IPS DF 4.7 (cell line): ENCODE results near the gene SPATA21.

Experiments used
- DNase-seq: peaks from one replicate; pipeline ENCODE4 v3.0.0-alpha.2; 2013; ENCODE audit warnings: low spot score; ENCODE audit errors: extremely low read depth

Gene SPATA21

DNA sequence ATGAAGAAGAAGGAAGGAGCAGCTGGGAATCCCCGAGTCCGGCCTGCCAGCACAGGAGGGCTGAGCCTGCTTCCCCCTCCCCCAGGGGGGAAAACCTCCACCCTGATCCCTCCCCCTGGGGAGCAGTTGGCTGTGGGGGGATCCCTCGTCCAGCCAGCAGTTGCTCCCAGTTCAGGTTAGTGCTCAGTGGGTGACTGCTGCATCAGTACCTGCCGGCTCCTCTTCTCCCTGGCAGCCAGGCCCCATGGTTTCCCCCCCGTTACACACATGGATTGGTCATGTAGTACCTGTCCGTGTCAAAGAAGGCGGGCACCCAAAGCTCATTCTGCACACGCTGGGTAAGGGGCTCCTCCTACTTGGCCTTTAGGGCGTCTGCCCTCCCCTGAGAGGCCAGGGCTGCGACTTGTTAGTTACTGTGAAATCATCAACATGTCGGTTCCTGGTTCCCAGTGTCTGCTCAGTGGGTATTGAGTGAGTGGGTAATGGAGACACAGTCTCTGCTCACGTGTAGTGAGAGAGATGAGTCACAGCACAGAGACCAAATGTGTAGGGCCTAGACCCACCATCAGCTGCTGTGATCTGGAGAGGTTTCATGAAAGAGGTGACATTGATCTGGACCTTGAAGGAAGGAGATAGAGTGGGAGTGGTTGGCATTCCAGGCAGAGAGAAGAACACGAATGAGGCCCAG, 14.8 kb upstream of the SPATA21 start:
- no peak for DNase-seq

GRCh38 chr1:16450863-16451481, 13.7 kb upstream of the SPATA21 start:
- DNase-seq: no peak

DNA sequence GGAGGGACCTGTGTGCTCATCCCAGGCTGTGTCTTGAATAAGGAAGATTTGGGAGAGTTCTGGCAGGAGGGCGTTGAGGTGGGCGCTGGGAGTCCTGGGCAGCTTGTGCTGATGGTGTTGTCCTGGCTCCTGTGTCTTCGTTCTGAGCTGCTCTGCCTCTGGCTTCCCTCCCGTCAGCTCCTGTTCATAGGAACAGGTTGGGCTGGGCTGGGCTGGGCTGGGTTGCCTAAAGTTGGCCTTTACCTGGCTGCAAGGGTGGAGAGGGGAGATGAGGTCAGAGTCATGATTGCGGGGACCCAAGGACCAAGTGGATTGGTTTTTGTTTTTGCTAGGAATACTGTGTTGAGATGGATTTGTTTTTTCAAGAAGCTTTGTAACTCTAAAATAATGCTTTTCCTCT, 12.4 kb upstream of the SPATA21 start:
- no peak for DNase-seq

- DNase-seq: no peak
Observed at GRCh38 chr1:16449065-16449464, 11.8 kb upstream of the SPATA21 start.

GRCh38 chr1:16447641-16448040, 10.4 kb upstream of the SPATA21 start:
- no peak for DNase-seq

GRCh38 chr1:16446116-16446515, 8.9 kb upstream of the SPATA21 start:
- DNase-seq: no peak

DNA sequence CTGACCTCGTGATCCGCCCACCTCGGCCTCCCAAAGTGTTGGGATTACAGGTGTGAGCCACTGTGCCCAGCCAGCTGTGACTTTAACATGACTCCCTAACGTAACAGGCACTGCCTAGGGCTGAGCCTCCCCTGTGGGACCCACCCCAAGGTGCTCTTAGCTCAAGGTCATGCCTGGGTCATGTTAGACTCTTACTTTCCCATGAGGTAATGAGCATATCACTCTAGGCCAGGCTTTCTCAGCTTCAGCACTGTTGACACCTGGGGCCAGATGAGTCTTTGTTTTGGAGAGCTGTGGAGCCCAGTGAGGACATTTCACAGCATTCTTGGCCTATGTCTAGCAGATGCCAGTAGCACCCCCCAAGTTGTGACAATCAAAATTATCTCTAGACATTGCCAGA, 7.8 kb upstream of the SPATA21 start:
- no peak for DNase-seq

- no peak for DNase-seq
Observed at GRCh38 chr1:16443975-16444770, 6.9 kb upstream of the SPATA21 start.

DNA sequence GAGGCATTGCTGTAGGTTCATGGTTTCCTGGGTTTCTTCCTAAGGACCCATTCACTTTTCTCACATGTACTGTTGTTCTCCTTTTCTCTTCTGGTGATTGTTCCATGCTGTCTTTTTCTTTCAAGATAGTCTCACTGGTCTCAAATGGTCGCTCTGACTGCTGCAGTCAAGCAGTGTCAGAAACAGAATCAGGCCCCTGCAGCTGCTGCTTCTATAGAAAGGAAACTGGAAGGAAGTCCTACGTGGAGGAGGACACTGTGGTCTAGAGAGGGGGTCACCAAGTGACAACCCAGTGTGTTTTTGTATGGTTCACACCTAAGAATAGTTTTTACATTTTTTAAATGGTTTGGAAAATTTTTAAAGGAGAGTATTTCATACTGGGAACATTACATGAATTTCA, 5.7 kb upstream of the SPATA21 start:
- DNase-seq: no peak

DNA sequence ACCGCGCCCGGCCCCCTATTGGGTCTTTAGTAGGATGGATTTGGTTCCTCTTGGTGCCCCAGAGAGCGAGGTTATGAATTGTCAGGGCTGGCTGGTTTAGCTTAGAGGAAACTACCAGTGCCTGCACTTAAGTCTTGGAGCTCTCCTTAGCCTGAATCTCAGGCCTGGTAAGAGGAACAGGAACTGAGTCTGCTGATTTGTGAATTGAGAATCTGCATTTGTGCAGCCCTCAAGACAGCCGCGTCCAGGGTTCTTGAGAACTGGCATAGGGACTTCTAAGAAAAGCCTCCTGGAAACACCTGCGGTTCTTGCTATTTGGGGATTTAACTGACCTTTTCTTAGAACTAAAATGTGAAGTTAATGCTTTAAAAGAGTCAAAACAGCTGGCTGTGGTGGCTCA, 5.0 kb upstream of the SPATA21 start:
- DNase-seq: no peak

DNA sequence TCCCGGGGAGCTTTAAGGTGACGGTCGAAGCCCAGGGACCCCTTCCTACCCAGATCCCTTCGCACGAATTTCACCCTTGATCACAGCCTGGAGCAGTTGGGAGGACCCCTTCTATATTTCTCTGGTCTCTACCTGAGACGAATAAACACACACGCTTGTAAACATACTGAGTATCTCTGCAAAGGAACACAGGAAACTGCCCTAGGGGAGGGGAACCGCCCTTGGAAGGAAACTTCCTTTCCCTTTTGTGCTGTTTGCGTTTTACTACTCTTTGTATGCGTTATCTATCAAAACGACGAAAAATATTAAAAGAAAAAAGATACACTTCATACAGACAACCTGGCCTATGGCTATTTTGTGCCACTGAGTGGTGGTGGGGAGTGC, 4.0 kb upstream of the SPATA21 start:
- no peak for DNase-seq

DNA sequence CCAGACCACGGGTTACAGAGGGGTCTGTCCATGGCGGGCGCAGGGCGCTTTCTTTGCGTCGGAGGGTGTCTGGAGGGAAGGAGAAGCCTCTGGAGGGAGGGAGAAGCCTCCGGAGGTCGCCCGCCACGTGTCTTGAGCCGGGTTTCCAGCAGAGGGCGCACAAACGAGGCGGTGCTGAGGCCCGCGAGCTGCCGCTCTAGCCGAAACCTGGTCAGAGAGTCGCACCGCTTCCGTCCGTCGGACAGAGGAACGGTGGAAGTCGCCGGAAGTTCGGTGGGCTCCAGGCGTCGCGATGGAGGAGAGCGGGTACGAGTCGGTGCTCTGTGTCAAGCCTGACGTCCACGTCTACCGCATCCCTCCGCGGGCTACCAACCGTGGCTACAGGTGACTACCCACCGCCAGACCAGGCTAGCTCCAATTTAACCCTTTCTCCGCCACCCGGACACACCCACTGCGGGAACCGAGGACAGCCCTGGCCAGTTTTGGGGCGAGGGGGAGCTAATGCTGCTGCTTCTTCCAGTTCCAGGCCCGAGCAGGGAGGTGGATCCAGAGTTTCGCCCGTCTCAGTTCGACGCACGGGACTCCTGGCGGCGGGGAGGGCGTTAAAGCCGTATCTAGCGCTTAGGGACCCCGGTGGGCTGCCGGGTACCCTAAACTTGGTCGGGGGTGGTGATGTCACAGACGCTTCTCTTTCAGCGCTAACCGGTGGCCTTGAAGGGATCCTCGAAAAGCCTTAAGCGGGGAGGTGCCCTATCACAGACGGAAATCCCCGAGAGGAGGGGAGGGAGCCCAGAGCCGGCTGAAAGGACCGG, 3.5 kb upstream of the SPATA21 start, which contains the start of gene NECAP2:
Gene NECAP2 (plus strand): TSS at position 255 of the 812 bp plus-strand sequence. CDS start 38 bp downstream, at position 293.
- peak; percentile 82 for DNase-seq

DNA sequence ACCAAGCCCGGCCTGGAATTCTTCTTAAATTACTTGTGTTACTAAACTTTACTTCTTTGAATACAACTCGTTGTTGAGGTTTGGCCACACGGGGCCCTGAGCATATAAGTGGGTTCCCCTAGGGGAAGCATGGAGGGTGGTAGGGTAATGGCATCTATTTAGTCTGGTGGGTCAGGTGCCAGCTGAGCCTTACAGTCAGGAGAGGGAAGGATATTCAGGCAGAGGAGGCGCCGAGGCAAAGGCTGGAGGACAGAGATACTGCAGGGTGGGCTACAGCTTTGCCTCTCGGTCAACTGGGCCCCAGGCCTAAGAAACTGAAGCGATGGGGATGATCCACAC, 2.9 kb upstream of the SPATA21 start:
- peak; percentile 9 for DNase-seq

DNA sequence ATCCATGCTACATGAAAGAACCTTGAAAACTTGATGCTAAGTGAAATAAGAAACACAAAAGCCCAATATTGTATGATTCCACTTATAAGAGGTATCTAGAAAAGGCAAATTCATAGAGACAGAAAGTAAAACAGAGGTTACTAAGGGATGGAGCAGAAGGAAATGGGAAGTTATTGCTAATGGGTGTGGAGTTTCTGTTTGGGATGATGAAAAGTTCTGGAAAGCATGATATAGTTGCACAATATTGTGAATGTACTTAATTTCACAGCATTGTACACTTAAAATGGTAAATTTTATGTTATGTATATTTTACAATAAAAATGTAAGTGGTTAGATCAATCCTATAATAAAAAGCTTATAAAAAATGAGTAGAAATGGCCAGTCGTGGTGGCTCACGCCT, 1.7 kb upstream of the SPATA21 start:
- DNase-seq: no peak

DNA sequence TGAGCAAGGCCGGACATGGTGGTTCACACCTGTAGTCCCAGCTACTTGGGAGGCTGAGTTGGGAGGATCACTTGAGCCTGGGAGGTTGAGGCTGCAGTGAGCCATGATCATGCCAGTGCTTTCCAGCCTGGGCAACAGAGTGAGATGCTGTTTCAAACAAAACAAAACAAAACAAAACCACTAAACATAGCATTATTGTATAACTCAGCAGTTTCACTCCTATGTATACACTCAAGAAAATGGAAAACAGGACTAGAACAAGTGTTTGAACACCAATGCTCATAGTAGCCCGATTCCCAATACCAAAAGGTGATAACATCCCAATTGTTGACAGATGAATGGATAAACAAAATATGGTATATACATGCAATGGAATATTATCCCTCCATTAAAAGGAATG, 1.3 kb upstream of the SPATA21 start:
- no peak for DNase-seq

GRCh38 chr1:16434501-16434900, 2.7 kb downstream of the SPATA21 start:
- no peak for DNase-seq

DNA sequence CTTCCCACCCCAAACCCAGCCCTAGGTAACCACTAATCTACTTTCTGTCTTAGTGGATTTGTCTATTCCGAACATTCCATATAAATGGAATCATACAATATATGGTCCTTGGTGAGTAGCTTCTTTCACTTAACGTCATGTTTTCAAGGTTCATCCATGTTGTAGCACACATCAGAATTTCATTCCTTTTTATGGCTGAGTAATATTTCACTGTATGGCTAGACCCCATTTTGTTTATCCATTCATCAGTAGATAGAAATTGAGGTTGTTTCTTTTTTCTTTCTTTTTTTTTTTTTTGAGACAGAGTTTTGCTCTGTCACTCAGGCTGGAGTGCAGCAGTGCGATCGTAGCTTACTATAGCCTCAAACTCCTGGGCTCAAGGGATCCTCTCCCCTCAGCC, 3.2 kb downstream of the SPATA21 start:
- no peak for DNase-seq

GRCh38 chr1:16433030-16433429, 4.2 kb downstream of the SPATA21 start:
- no peak for DNase-seq

DNA sequence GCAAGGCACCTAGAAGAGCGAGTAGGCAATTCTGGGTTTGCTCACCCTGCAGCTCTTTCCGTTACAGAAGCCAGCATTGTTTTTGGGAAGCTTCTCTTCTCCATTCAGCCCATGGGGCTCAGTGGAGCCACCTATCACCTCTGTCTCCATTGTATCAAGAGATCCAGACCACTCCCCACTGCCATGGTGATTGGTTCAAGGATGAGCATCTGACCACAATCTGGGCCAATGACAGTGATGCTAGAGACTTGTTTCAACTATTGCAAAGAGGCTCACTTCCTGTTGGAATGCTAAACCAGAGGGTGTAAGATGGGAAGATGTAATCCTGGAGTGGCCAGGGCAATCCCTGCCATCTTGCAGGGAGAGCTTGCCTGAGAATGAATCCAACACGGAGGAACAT, 6.6 kb downstream of the SPATA21 start:
- peak; percentile 33 for DNase-seq

GRCh38 chr1:16425125-16426025, 11.8 kb downstream of the SPATA21 start:
- no peak for DNase-seq

DNA sequence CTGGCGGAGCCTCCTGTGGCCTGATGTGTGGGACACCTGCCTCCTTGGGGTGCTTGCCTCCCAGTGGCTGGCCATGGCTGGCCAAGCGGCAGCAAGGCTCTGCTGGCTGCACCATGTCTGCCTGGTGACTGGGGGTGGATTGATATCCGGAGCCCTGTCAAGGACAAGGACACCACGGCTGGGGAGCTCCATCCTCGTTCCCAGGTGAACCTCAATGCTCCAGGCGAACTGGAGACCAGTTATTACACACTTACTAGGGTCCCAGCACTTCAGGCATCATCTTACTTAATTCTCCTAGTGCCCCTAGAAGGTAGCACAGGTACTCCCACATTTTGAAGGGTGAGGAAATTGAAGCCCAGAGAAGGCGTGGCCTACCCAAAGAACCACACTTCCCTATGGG, 15.2 kb downstream of the SPATA21 start:
- DNase-seq: no peak
